HG03432 (cell line): Measurements from ENCODE around the gene SGPP2.
"Not testable (repeated sequence)": the region's sequence is repeated elsewhere in the genome, so short reads cannot be mapped to it uniquely, and the experiment has no call there.

ENCODE experiments used
- ATAC-seq: cut with Tn5 transposase; IDR thresholded peaks from one replicate; pipeline ENCODE4 v1.9.1; 2021; ENCODE audit warnings: mild to moderate bottlenecking, moderate library complexity; ENCODE audit not compliant: unreplicated experiment

Gene SGPP2

DNA sequence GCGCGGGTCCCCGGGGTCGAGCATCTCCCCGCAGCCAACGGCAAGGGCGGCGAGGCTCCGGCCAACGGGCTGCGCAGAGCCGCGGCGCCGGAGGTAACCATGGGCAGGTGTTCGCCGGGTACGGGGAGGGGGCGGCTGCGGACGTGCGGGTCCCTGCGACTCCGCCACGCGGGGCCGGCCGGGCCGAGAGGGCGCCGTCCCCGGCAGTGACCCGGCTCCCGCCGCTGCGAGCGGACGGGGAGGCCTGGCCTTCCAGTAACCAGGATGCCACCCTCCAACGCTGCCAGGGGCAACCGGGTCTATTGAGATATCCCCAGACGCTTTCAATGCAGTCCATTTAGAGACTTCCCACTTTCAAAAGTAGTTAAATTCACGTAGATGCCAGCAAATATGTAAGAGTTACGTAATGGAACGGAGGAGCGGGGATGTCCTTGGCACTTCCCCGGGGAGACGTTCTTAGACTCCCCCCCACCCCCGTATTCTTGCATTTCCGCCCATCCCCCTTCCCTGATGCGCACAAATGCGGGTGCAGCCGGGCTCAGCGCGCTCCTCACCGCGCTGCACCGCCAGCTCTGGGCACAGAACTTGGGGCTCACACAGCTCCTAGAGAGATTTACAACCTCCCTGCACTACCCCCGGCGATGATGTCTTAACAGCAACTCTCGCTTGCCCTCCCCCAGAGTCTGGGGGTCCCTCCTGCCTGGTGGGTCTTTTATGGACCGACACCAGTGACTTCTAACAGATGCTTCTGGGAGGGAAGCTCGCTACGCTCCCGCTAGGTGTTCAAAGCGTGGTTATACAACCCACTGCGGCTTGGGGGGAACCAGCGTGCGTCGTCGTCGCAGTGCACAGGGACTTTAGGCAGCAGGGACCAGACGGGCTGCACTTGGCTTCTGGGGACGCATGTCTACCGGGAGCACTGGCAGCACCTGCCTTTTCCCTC lies 657 bp downstream of the SGPP2 start:
- peak; percentile 18 for ATAC-seq

DNA sequence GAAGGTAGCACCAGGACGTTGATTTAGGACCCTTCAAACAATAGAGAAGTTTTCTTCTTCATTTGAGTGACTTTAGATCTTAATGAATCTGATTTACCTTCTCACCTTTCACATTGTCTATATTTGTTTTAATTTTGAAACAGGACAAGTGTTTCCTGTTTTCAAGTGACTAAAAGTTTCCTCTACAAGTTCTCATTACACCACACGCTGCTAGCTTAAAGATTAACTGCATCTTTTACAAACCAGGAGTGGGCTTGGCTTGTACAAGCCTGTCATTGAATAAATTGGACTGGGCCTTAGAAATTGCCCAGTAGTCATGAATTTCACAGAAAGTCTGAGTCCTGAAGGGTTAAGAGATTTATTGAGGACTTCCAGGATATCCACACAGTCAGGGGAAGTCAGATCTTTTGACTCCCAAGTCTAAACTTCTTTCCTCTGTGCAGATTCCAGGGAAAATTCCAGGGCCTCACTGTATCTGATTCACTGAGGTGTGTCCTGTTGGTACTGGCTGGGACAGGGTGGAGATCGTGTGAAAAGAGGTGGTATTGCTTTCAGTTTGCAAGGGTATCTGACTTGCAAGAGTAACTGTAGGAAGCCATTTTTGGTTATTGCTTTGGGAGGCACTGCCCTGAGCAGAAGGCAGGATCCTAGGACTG lies 3.4 kb downstream of the SGPP2 start:
- peak; percentile 56 for ATAC-seq

DNA sequence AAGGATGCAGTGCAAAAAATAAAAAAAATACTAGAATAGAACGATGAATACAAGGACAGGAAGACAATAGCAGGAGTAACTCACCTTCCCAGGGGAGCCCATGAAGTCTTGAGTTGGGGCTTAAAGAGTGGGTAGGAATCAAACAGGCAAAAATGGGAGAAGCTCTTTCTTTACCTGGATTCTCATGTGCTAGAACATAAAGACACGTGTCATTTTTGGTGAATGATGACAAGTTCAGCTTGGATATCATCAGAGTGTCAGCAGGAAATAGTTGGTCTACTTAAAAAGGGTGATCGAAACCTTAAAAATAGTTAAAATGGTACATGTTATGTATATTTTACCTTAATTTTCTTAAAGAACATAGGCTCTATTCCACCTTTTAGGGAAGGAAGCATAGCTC lies 5.7 kb downstream of the SGPP2 start:
- no peak for ATAC-seq

DNA sequence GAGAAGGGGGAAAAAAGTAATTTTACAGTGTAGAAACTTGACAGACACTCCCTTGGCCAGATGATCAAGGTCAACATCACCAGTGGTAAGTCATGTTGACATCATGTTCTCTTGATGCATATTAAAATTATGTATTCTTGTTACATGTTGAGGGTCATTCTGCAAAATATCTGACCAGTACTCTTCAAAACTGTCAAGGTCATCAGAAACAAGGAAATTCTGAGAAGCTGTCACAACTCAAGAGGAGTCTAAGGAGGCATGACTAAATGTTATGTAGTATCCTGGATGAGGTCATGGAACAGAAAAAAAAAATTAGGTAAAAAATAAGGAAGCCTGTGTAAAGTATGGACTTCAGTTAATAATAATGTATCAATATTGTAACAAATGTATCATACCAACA lies 6.3 kb downstream of the SGPP2 start:
- no peak for ATAC-seq

DNA sequence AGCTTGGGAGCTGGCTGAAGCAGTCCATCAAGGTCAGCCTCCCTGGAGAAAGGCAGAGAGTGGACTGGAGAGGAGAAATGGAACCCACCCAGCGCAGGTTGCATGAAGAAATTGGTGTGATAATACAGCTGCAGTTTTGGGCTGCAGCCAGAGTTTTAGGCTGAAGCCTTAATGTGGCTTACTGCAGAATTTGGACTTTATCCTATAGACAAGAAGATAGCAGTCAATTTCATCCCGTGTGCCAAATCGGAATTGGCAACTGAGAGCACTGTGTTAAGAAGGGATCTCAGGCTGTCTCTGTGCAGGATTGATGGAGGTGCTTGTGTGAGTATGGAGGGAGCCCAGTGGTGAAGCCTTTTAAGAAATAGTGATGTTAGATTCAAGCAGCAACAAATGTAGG lies 7.5 kb downstream of the SGPP2 start:
- no peak for ATAC-seq

DNA sequence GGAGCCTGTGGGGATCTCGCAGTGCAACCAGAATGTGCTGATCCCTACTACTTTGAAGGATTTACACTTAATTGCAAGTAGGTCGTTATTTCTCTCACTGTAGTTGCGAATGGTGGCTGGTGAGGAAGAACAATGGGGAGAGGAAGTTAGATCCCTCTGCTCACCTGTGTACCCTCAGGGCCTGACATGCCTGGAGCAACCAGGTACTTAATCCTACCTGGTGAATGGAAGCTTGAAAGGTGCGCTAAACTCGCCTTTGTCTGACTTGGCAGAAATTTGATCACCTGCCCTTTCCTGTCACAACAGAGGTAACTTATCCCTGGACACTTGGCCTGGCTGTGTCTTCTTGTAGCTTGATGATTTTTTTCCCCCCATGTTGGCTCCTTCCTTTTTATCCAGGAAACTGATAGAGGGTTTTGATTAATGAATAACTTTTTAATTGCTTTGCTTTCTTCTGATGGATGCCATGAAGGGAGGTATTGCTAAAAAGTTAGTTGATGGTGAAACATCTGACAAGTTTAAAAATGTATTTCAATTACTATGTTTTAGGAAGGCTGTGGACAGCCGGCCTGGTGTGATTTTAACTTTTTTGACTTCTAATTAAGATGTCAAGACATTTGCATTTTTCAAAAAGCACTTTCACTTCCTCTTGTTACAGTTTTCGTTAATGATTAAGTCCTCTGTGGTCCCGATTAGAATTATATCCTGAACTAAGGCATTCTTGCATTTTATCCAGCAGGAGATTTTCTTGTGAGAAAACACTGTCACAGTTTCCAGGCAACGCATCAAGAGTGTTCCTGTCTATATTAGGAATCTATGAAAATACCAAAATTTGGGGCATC lies 9.2 kb downstream of the SGPP2 start:
- peak; percentile 85 for ATAC-seq

DNA sequence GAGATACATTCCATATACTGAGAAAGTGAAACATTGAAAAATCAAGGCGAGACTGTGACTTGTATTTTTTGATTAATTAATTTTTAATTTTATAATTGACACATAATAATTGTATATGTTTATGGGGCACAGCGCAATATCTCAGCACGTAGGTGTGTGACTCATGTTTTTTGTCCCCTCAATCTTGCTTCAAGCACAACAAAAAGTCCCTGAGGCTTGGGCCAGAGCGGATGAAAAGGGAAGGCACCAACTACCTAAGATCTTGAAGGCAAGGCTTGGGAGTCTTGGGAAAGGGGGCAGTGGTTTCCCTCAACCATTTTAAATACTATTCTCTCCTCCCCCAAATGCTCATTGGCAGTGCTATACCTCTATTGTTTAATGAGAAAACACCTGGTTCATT lies 9.9 kb downstream of the SGPP2 start:
- peak; percentile 67 for ATAC-seq

DNA sequence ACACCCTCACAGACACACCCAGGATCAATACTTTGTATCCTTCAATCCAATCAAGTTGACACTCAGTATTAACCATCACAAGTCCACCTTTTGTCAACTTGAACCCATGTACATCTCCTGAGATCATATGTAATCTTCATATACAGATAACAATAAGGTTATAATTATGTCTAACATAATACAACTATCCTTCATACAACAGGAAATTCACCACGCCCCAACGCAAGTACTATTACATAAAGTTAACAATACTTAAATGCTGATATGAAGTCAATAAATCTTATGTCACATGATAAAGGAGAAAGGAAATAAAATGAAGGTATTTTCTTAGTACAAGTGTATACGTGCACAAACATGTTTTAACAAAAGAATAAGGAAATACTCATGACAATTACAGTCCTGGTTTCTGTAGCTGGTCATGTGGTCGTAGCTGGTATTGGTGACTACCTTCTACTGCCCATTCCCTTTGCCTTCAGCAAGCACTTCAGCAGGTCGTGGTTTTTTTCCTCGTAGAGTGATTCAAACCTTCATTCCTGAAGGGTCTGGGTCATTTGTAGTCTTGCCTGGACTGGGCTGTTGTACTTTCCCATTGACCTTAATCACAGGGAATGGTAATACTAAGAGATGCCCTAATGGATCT lies 11.2 kb downstream of the SGPP2 start:
- ATAC-seq: not testable (repeated sequence)

DNA sequence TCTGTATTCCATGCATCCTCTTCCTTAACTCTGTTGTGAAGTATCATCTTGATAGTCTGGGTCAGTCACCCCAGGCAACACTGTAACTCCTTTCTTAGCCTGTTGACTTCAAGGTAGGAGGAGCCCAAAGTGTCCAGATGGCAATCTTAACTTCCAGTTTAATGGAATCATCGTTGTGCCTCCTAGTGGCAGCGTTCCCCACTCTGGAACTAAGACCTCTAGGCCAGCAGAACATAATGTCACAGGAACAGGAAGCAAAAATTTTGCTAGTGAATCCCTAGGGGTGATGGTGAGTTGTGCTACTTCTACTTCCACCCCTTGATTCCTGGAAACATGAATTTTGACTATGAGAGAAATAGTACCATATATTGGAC lies 11.7 kb downstream of the SGPP2 start:
- no peak for ATAC-seq

DNA sequence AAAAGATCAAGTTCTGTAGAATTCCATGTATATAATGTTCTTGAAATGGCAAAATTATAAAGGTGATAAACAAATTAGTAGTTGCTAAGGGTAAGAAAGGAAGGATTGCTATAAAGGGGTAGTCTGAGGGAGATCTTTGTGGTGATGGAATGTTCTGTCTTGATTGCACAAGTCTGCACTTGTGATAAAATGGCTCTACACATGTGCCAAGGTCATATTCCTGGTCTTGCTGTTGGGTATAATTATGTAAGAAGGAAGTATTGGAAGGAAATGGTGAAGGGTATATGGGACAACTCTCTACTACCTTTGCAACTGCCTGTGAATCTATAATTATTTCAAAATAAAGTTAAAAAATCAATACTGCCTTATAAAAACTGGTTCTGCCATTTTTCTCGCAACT lies 15.3 kb downstream of the SGPP2 start:
- ATAC-seq: no peak

DNA sequence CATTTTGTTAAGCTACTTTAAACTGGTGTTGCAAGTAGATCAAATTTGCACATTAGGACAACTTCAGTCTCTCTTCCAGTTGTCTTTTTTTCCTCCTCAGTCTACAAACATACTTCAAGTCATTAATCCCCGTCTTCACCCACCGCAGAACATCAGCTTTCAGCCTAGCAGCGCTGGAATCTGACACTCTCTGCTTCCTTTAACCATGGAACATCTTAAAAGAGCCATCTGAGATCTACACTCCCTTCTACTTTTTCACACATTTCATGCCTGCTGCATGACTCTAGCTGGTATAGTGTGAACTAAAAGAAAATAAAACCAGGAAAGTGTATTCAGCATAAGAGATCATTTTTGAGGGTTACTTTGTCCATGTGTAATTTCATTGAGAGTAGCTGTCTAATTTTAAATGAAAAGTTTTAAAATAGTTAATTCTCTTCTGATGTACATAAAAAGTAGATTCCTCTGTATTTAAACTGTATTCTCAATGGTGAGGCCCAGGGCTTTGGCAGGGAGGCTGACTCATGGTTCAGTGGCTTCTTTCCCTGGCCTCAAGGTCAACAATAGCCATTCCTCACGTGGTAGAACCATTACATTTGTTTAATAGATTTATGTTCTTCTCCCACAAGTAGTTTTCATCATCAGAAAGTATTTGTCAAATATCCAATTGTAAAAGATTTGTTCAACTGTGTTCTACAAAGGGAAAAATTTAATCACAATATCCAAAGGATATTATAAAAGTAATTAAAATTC lies 16.5 kb downstream of the SGPP2 start:
- no peak for ATAC-seq

DNA sequence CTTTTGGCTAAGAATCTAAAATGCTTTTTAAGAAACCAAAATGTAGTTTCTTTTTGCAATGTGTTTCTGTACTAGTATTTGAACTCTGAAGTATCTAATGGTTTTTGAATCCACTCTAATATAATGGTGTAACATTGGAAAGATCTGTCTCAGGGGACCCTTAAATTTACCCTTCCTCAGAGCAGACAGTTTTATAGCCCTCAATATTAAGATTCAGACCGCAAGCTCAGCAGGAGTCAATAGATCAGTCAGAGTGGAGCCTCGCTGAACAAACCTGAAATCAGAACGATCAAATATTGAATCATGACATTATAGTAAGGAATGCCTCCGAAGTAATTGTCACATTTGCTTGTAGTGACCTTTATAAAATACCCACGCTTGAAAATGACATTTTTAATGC lies 18.3 kb downstream of the SGPP2 start:
- no peak for ATAC-seq

DNA sequence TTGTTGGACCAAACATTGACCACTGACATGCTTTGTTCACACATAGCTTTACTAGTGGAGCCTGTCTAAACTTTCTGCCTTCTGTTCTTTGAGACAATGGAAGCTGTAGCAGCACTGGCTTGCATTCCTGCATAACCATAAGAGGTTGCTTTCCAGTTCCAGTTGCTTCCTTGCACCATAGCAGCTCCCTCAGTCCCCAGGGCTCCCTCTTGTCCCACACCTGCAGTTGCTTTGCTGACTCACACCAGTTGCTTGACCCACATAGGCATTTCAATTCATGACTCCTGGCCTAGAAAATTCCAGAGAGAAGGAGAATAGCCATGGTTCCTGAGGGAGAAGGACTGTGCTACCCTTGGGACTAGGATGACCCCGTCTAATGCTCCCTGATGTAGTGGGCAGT lies 20.9 kb downstream of the SGPP2 start:
- no peak for ATAC-seq

DNA sequence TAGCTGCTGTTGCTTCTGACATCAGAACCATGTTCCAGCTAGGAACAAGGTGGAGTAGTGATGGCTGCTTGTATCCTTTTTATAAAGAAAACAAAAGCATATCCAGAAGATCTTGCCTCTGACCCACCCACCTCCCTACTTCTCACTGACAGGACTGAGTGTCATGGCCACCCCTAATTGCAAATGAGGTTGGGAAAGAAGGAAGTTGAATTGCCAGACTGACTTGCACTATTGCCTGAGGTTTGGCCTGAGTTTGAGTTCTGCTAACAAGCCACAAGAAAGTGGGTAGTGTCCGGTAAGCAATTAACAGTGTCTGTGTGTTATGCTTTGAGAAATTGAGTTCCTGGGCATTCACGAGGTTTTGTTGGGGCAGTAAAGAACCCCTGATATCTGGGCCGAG lies 22.8 kb downstream of the SGPP2 start:
- ATAC-seq: no peak

DNA sequence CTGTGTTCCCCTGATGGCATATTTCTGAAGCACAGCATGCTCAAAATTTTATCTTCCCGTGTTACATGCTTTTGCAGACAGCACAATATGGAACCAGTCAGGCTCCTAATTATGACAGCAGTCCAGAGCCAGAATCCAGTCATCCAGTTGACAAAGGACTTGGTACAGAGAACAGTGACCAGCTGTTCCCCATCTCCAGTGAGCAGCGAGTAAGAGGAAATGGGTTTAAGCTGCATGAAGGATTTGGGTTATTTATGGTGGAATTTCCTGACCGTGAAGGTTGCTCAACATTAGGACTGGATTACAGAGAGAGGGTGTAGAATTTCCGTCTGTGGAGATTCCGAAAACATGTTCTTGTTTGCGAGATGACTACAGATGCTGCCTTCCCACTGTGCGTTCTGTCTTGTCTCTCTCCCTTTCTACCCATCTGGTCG lies 24.4 kb downstream of the SGPP2 start:
- ATAC-seq: no peak

DNA sequence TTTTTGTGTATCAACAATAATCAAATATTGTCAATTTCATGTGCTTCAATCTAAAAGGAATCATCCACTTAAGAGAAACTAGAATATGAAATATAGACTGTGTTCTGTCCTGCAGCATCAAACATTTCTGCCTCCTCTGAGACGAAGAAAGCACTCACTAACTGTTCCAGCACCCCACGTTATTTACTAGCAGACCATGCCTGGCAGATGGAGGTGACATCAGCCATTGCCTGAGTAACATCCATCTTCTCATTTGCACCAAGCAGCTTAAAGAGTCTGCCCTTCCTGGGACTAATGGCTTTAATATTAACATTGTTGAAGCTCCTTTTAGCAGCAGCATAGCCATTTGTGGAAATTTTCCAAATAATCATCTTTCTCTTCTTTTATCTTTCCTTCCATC lies 25.7 kb downstream of the SGPP2 start:
- no peak for ATAC-seq

DNA sequence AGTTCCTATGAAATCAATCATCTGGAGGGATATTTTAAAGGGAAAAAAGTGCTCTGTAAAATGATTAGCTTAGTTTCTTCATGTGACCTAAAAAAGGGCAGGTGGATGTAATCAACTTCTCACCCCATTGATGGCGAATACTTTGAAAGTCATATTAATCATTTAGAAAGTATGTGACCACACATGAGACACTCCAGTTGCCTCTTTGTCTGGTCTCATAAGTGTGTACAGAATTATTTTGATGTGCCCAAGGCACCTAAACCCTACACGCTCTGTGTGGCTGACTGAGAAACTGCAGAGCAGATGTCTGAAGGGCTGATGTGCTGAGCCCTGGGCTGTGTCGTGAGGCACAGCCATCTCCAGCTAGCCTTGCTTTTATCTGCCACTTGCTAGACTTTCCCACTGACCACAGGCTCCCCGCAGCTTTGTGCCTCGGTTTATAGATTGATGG lies 26.9 kb downstream of the SGPP2 start:
- ATAC-seq: peak; percentile 100

DNA sequence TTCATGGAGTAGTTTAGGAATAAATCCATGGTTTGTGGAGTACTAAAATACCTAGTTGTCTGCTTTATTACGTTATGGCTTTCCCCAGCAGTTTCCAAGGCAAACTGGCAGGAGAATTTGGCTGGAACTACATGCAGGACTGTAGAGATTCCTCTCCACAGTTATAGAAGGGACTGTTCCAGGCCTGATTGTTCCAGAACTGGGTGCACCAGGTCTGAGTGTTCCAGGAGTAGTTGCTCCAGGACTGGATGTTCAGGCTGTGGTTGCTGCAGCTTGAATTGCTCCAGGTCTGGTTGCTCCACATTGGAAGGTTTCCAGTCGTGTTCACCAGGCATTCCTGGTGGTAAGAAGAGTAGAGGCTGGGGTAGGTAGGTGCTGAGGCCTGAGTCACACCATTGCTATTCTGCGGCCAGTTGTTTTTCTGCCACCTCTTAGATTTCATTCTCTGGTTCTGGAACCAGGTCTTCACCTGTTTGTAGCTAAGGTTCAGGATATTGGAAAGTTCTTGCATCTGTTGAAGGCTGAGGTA lies 28.1 kb downstream of the SGPP2 start:
- ATAC-seq: no peak

DNA sequence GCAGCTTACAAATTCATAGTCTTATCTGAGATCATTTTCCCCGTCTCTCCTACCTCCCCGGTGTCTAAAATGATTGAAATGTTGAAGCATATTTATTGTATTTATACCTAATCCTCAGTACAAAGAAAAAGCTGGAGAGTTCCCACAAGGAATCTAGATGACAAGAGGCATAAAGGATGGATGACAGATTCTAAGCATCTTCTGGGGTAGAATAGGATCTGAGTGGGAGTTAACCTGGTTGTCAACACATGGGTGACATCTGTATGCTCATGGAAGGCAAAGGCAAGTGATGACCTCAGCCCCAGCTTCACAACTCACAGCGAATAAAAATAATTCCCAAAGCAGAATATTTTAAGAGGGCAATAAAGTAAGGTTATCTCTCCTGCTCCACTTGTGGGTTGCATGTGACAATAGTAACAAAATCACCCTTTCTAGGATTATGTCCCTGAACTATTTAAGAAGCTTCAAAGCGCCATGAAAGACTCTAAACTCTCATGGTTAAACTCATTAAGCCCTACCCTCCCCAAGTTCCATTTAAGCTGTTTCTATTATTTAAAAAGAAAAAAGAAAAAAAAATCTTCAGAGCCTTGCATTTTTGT lies 32.2 kb downstream of the SGPP2 start:
- ATAC-seq: no peak

DNA sequence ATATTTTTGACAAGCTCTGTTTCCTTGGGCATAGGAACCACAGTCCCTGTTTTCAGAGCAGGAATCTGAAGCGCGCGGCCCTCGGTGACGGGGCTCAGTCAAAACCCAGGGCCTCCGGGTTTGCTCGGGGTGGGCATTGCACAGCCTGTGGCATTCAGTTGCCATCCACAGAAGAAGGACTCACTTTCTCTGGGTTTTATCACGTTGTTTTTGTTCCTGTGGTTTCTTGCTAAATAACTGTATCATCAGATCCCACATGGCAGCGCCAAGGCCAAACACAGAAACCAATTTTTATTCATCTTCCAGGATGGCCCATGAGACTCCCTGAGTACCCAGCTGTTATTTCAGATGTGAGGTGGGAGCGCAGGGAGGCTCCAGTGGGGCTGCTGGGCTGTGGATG lies 35.6 kb downstream of the SGPP2 start:
- ATAC-seq: no peak
